Mucosa of rectum (tissue), 2 donors: Measurements from ENCODE around the gene FANCI.

Source experiments
- H3K27ac ChIP-seq, 2 donors: one replicate each; pipeline ENCODE4 v1.7.0; 2013; ENCODE audit warnings: inconsistent platforms in 2 of 2, low read depth in 2 of 2, low read length in 2 of 2
- H3K27me3 ChIP-seq, 2 donors: one replicate each; pipeline ENCODE4 v1.7.0; 2013; ENCODE audit warnings: low read length in 2 of 2; ENCODE audit not compliant: control insufficient read depth in 2 of 2, insufficient read depth in 2 of 2
- H3K36me3 ChIP-seq, 2 donors: one replicate each; pipeline ENCODE4 v1.7.0; 2013; ENCODE audit warnings: low read length in 2 of 2; ENCODE audit not compliant: control insufficient read depth in 2 of 2, insufficient read depth in 2 of 2
- H3K4me1 ChIP-seq, 2 donors: one replicate each; pipeline ENCODE4 v1.7.0; 2013; ENCODE audit warnings: low read length in 2 of 2, mild to moderate bottlenecking in 1 of 2; ENCODE audit not compliant: control insufficient read depth in 2 of 2, insufficient read depth in 2 of 2
- H3K4me3 ChIP-seq, 2 donors: one replicate each; pipeline ENCODE4 v1.7.0; 2013; ENCODE audit warnings: low read length in 2 of 2
- H3K9ac ChIP-seq, 2 donors: one replicate each; pipeline ENCODE4 v1.7.0; 2013; ENCODE audit warnings: low read length in 2 of 2, low read depth in 1 of 2, mild to moderate bottlenecking in 1 of 2
- H3K9me3 ChIP-seq, 2 donors: one replicate each; pipeline ENCODE4 v1.7.0; 2013; ENCODE audit warnings: low read length in 2 of 2; ENCODE audit not compliant: control insufficient read depth in 2 of 2
- donor health status: healthy.
- donor health status: Normal muscosa, but diverticular disease.

FANCI gene

GRCh38 chr15:89358435-89358754 is 114.6 kb downstream of the FANCI start:
- no peaks in the 10 kb centered on the region for H3K36me3 ChIP-seq
- H3K9ac ChIP-seq = no peak overlapping the region
- H3K4me1 ChIP-seq = peaks cover 0 to 8% of the 10 kb centered on the region in 2 donors
- H3K27ac ChIP-seq = no peak overlapping the region
- H3K27me3 ChIP-seq = peaks cover 49 to 61% of the 10 kb centered on the region in 2 donors
- peak overlapping the region; percentile 58 to 68 for H3K4me3 ChIP-seq
- H3K9me3 ChIP-seq = no peaks in the 10 kb centered on the region

GRCh38 chr15:89358755-89359439 is 115.1 kb downstream of the FANCI start:
- peak overlapping the region; percentile 58 to 68 for H3K4me3 ChIP-seq
- no peaks in the 10 kb centered on the region for H3K36me3 ChIP-seq
- H3K9ac ChIP-seq = peak overlapping the region in 1 of 2 donors; percentile 9
- H3K9me3 ChIP-seq = no peaks in the 10 kb centered on the region
- peaks cover 0 to 8% of the 10 kb centered on the region in 2 donors for H3K4me1 ChIP-seq
- H3K27ac ChIP-seq = no peak overlapping the region
- H3K27me3 ChIP-seq = peaks cover 52 to 63% of the 10 kb centered on the region in 2 donors

DNA sequence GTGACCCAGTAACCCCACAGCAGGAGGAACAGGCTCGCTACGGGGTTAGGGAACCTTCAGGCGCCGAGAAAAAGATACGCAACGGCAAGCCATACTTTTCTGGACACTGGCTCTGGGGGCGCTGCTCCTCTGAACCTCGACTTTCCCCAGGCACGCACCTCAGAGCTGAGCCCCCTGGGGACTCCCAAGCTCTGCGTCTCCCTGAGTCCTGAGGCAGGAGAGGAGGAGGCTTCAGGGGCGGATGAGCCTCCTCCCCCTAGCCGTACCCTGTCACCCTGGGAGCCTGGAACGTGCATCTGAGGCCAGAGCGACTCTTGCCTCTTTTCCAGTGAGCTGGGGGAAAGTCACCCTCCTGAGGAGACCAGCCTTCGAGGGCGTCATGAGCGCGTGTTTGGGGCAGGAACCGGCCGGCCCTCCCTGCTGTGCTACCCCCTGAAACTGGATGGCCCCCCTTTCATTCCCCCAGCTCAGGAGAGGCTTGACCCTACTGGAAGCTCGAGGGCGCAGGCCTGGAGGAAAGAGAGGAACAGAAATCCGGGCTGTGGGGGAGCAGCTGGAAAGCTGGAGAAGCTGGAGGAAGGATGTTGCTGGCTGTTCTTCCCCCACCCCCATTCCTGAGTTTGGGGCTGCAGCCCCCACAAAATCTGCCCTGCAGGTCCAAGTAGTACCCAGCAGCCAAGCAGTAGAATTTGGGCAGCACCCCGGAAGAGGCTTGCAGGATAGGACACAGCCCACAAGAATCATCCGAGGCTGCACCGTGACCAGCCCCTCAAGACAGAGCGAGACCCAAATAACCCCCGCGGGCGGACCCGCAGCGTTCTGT is 115.9 kb downstream of the FANCI start:
- Histone ChIP-seq H3K27me3 (peaks cover 57 to 67% of the 10 kb centered on the region in 2 donors), H3K9ac (no peak overlapping the region)

DNA sequence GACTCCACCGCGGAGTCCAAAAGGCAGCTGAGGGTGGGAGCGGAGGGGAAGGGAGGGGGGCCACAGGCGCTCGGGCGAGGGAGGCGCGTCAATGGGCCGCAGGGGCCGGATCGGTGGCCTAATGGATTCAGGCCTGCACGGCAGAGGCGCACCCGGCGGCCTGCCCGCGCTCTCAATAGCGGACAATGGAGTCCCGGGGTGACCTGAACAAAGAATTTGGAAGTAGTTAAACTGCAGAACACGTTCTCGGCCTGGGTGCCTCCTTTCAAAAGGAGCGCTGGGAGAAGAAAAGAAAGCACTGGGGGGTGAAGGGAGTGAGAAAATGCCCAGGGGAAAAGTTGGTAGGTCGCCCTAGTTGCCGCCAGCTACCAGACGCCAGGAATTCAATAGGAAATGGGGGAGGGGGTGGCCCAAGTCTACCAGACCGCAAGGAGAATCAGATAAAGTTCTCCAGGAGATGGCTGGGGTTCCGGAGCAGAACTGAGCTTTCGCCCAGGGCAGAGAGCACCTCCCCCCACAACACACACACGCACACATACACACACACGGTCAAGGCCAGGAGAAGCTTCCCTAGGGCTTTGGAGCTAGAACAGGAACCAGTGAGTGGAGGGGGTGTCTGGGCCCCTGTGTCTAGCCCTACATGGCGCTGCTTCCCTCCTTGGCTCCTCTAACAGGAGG is 116.7 kb downstream of the FANCI start:
- Histone ChIP-seq H3K27ac (no peak overlapping the region), H3K9me3 (no peaks in the 10 kb centered on the region), H3K27me3 (peaks cover 64 to 70% of the 10 kb centered on the region in 2 donors), H3K4me1 (peaks cover 0 to 8% of the 10 kb centered on the region in 2 donors), H3K4me3 (no peak overlapping the region), H3K9ac (no peak overlapping the region), H3K36me3 (no peaks in the 10 kb centered on the region)

More for the DNA sequence above, 115.9 kb downstream of the FANCI start:
- Histone ChIP-seq H3K36me3 (no peaks in the 10 kb centered on the region), H3K9me3 (no peaks in the 10 kb centered on the region), H3K27ac (no peak overlapping the region), H3K4me1 (peaks cover 0 to 8% of the 10 kb centered on the region in 2 donors), H3K4me3 (no peak overlapping the region)

DNA sequence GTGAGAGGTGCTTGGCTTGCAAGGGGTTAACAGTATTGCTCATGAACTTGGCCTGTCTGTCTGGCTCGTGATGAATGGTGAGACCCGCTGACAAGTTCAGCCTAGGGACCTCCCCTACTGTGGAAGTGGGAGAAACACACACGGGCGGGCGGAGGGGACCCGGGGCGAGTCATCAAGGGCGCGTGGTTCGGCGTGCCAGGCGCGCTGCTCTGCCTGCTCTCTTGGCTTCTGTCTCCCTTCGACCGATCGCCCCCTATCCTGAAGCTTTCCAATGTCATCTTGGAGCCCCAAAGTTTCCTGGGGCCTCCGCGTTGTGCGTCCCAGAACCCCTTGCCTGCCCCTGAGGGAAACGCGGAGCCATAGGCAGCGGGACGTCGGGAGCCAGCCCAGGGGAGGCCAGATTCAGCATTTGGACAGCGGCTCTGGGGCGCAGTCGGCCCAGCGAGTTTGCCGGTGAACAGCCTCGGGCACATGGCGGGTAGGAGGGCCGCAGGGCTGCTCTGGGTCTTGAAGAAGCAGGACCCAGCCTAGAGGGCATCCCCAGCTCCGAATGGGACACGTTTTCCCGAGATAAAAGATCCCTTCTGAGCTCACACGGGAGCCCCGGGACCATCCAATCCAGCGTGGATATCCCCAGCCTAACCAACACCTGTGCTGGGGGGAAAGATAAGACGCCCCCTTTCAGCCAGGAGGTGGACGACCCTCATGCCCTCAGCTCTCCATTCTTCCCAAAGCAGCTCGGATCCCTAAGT is 117.8 kb downstream of the FANCI start:
- H3K36me3 ChIP-seq = no peaks in the 10 kb centered on the region
- no peak overlapping the region for H3K27ac ChIP-seq
- H3K4me3 ChIP-seq = no peak overlapping the region
- H3K9ac ChIP-seq = no peak overlapping the region
- H3K27me3 ChIP-seq = peaks cover 70 to 75% of the 10 kb centered on the region in 2 donors
- peaks cover 0 to 8% of the 10 kb centered on the region in 2 donors for H3K4me1 ChIP-seq
- no peaks in the 10 kb centered on the region for H3K9me3 ChIP-seq

- no peak overlapping the region for H3K27ac ChIP-seq
- H3K4me3 ChIP-seq = no peak overlapping the region
- H3K9me3 ChIP-seq = no peaks in the 10 kb centered on the region
- no peaks in the 10 kb centered on the region for H3K36me3 ChIP-seq
- H3K4me1 ChIP-seq = peaks cover 0 to 8% of the 10 kb centered on the region in 2 donors
- no peak overlapping the region for H3K9ac ChIP-seq
- peaks cover 72 to 76% of the 10 kb centered on the region in 2 donors for H3K27me3 ChIP-seq
These were observed 118.7 kb downstream of the FANCI start for GRCh38 chr15:89362203-89363101.

DNA sequence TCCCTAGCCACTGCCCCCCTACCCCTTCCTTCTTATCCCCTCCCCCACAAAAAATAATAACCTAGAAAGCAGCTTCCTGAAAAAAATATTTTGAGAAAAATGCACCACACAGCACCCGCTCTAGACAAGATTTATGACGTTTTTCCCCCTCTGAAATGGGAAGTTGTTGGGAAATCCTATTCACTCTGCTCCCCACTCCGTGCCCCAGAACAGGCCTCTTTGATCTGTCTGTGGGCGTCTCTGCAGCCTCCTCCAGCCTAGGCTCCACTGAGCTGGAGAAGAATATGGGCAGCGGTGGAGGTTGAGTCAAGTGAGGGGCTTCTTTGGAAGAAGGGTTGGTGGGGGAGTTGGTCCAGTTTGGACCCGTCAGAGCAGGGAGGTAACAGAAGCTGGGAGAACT is 119.4 kb downstream of the FANCI start:
- H3K9ac ChIP-seq = no peak overlapping the region
- H3K36me3 ChIP-seq = no peaks in the 10 kb centered on the region
- no peak overlapping the region for H3K27ac ChIP-seq
- H3K27me3 ChIP-seq = peaks cover 67 to 78% of the 10 kb centered on the region in 2 donors
- no peaks in the 10 kb centered on the region for H3K9me3 ChIP-seq
- H3K4me3 ChIP-seq = no peak overlapping the region
- H3K4me1 ChIP-seq = peaks cover 0 to 8% of the 10 kb centered on the region in 2 donors

DNA sequence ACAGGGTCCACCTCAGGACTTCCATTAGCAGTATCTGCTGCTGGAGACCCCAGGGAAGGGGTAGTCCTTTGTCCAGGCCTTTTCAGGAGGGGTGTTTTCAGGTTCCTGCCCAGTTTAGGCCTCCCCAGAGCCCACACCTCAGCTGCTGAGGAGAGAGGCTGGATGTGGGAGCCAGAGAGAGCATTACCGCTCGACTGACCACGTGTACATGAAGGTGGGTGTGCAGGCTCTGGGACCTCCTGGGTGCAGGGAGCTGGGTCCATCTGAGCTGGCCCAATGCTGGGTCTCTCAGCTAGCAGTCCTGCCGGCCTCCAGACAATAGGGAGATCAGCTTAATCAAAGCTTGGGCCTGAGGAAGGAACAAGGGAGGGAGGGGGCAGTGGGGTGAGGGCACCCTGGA is 120.0 kb downstream of the FANCI start:
- Histone ChIP-seq H3K36me3 (no peaks in the 10 kb centered on the region), H3K4me1 (peaks cover 0 to 8% of the 10 kb centered on the region in 2 donors), H3K27ac (no peak overlapping the region), H3K4me3 (no peak overlapping the region), H3K27me3 (peaks cover 70 to 82% of the 10 kb centered on the region in 2 donors), H3K9me3 (no peaks in the 10 kb centered on the region), H3K9ac (no peak overlapping the region)

- H3K9me3 ChIP-seq = no peaks in the 10 kb centered on the region
- no peak overlapping the region for H3K9ac ChIP-seq
- peaks cover 74 to 86% of the 10 kb centered on the region in 2 donors for H3K27me3 ChIP-seq
- H3K4me3 ChIP-seq = no peak overlapping the region
- peaks cover 0 to 4% of the 10 kb centered on the region in 2 donors for H3K4me1 ChIP-seq
- H3K27ac ChIP-seq = no peak overlapping the region
- H3K36me3 ChIP-seq = no peaks in the 10 kb centered on the region
These were observed 120.6 kb downstream of the FANCI start for GRCh38 chr15:89364341-89364740.
